BJ (cell line): Measurements from ENCODE around the gene FGF14. TPM values are rescaled to one million over a fixed set of nuclear protein-coding genes. Genes with fewer than 3 reads are reported as not detected.

Experiments
- CTCF ChIA-PET: fragments of 350-600 bp; formaldehyde crosslinking; extraction: SDS; loops from one replicate; lab custom pipeline; 2021; ENCODE audit warnings: antibody characterized with exemption, inconsistent platforms; lab: Yijun Ruan, JAX
- POLR2A ChIA-PET: fragments of 300-600 bp; sonication (Branson Sonifier 250); formaldehyde crosslinking; extraction: SDS; loops from one replicate; lab custom pipeline; 2021; ENCODE audit warnings: antibody characterized with exemption; lab: Charles Lee
- DNase-seq: peaks from one replicate; pipeline ENCODE4 v3.0.0-alpha.2; 2011; ENCODE audit warnings: low read depth
- H3K27me3 ChIP-seq: 2 replicates; pipeline ENCODE4 v1.6.0; 2011; ENCODE audit warnings: low read length; ENCODE audit not compliant: control insufficient read depth, insufficient read depth
- H3K36me3 ChIP-seq: 2 replicates; pipeline ENCODE4 v1.5.1; 2011; ENCODE audit warnings: low read length; ENCODE audit not compliant: control insufficient read depth, insufficient read depth
- H3K4me3 ChIP-seq: 2 replicates; pipeline ENCODE4 v1.5.1; 2011; ENCODE audit warnings: low read depth, mild to moderate bottlenecking, control low read depth, low read length
- polyA plus RNA-seq: library from polyadenylated mRNA; depleted of rRNA; stranded (reverse); fragments of >200 nt; gene quantifications from 2 replicates; pipeline ENCODE4 v1.2.3, GENCODE V29; 2011
- TF ChIP-seq, protein P1 (sequence below): IDR thresholded peaks from 2 replicates; pipeline ENCODE4 v1.5.1; 2011; ENCODE audit warnings: low read depth, mild to moderate bottlenecking, control low read depth, inconsistent platforms, low read length, moderate library complexity; ENCODE audit not compliant: insufficient read depth

Gene FGF14
- polyA plus RNA-seq, 1 experiment, result 0.01 TPM

DNA sequence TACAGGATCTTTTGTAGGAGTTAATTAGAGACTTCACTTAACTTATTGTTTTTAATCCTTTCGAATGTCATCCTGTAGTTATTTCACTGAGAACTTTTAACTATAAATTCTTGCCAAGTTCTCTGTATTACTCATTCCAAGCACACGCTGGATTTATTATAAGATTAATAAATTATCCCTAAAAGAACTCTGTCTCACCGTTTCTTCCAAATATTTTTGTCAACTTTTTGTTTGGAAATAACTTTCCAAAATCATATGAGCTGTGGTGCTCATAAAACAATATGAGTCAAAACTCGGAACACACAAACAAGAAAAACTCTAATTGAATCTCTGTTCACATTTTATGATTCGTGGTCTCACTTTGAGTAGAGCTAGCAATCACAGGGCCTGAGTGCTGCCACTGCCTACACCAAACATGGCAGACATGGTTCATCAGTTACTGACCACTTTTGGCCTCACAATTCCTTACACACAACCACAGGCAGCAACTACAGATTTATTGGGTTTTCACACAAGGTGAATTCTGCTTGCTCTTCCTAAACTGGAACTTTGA lies 412.0 kb downstream of the FGF14 start:
- no peak for DNase-seq
- Histone ChIP-seq H3K4me3 (no peak overlapping the region), H3K27me3 (no peaks in the 10 kb centered on the region), H3K36me3 (no peaks in the 10 kb centered on the region)
- POLR2A ChIA-PET, result no interaction called here
- TF ChIP-seq, protein P1, sequence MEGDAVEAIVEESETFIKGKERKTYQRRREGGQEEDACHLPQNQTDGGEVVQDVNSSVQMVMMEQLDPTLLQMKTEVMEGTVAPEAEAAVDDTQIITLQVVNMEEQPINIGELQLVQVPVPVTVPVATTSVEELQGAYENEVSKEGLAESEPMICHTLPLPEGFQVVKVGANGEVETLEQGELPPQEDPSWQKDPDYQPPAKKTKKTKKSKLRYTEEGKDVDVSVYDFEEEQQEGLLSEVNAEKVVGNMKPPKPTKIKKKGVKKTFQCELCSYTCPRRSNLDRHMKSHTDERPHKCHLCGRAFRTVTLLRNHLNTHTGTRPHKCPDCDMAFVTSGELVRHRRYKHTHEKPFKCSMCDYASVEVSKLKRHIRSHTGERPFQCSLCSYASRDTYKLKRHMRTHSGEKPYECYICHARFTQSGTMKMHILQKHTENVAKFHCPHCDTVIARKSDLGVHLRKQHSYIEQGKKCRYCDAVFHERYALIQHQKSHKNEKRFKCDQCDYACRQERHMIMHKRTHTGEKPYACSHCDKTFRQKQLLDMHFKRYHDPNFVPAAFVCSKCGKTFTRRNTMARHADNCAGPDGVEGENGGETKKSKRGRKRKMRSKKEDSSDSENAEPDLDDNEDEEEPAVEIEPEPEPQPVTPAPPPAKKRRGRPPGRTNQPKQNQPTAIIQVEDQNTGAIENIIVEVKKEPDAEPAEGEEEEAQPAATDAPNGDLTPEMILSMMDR, result no peak
- CTCF ChIA-PET, result no interaction called here

DNA sequence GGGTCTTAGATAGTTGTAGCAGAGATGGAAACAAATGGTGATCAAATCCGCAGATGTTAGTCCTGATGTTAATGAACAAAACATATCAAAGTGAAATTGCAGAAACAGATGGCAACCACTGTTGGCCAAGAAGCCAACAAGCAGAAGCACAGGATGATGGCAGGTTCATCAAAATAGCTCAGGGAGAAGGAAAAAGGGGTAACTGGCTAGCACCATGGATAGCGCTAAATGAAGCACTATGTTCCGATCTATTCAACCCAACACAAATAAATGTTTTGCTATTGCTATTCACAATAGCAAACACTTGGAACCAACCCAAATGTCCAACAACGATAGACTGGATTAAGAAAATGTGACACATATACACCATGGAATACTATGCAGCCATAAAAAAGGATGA lies 413.7 kb downstream of the FGF14 start:
- TF ChIP-seq, protein P1, result no peak
- DNase-seq, result no peak
- no peak overlapping the region for H3K4me3 ChIP-seq
- ChIA-PET CTCF (no interaction called here), POLR2A (no interaction called here)
- H3K27me3 ChIP-seq, result no peaks in the 10 kb centered on the region
- H3K36me3 ChIP-seq, result no peaks in the 10 kb centered on the region

DNA sequence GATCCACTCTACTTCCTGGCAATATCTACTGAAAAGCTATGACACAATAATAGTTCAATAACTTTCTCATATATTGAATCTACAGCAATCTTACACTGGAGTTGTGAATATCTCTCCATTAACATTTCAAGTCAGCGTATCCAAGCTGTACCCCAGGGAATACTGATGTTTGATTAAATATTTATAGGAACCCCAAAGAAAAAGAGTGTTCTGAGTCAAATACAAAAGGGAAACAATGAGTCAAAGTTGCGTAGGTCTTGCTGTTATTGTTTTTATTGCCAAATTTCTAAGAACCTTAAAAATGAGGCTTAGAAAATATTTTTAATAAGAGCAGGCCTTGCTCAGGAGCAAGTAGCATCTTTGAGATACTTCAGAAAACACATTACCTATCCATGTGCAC lies 415.5 kb downstream of the FGF14 start:
- DNase-seq, result no peak
- Histone ChIP-seq H3K4me3 (no peak overlapping the region), H3K27me3 (no peaks in the 10 kb centered on the region), H3K36me3 (no peaks in the 10 kb centered on the region)
- POLR2A ChIA-PET, result no interaction called here
- CTCF ChIA-PET, result no interaction called here
- TF ChIP-seq, protein P1, result no peak

DNA sequence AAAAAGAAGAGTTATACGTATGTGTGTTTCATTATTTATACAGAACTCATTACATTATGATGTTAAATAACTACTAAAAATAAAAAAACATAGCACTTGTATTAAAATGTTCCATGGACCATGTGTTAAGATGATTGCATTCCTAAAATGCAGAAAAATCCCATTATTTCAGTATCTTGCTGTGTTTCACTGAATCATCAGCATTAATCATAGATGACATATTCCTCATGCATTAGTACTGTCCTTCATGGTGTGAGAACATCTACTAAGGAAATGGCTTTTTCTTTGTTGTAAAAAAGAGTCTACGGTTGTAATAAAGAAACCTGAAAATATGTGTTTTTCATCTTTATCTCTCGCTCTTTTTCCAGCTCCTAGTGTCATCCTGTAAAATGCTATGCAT lies 416.5 kb downstream of the FGF14 start:
- H3K27me3 ChIP-seq, result no peaks in the 10 kb centered on the region
- TF ChIP-seq, protein P1, result no peak
- H3K36me3 ChIP-seq, result no peaks in the 10 kb centered on the region
- ChIA-PET CTCF (no interaction called here), POLR2A (no interaction called here)
- H3K4me3 ChIP-seq, result no peak overlapping the region
- no peak for DNase-seq

DNA sequence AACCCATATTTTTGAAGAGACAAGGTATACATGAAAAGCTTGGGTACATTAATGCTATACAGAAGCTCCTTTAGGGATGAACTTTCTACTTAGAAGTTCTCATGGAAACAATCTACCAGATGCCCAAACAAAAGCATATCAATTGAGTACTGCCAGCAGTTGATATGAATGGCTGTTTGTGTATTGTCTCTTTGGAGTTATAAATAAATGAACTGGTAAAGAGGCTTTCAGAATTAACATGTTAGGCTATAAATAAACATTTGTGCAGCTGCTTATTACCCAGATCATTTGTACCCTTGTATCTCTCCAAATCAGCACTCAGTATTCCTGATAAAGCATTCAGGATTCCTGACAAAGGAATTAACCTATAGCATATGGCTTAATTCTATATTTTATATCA lies 418.9 kb downstream of the FGF14 start:
- Histone ChIP-seq H3K4me3 (no peak overlapping the region), H3K36me3 (no peaks in the 10 kb centered on the region), H3K27me3 (no peaks in the 10 kb centered on the region)
- no peak for DNase-seq
- ChIA-PET POLR2A (no interaction called here), CTCF (no interaction called here)
- TF ChIP-seq, protein P1, result no peak
